Raji (cell line): ENCODE data around the gene PLEKHA6.

Experiments
- POLR2A ChIP-seq: IDR thresholded peaks from 2 replicates; pipeline ENCODE4 v1.6.1; 2011; ENCODE audit warnings: low read depth, low read length, control low read depth; ENCODE audit not compliant: insufficient read depth

The PLEKHA6 gene

GRCh38 chr1:204362984-204363334 is 3.2 kb upstream of the PLEKHA6 start:
- no peak for TF ChIP-seq POLR2A

DNA sequence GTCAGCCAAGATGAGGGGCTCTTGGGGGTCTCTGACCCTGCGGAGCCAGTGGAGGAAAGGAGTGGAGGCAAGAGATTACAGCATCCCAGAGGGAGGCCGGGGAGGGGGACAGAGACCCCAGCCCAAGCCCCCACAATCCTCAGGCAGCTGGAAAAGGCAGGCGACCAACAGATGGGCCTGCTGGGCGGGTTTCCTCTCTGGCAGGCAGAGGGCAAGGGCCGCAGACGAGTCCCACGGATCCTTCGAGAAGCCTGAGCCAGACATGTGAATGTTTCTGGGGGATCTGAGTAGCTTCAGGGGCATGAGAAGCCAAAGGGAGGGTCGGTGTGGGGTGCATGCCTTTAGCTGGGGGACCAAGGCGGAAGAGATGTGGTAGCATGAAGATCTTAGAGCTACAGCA is 2.1 kb upstream of the PLEKHA6 start:
- no peak for TF ChIP-seq POLR2A

DNA sequence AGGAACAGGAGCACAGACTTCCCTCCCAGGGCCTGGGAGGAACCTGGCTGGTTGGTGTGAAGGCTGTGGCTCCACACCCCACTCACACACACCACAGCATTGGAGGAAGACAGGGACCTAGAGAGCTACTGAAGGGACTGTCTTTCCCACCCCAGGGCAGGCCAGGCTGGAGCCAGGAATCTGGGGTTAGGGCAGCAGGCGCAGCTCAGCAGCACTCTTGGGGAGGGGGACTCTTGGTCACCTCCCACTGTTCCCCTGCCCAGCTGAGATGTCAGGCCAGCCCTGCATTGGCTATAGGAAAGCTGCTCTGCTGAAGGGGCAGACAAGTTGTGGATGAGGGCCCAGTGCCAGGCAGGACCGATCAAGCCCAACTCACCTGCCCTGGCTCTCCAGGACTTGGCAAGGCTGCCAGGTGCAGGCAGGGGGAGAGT is 1.6 kb upstream of the PLEKHA6 start:
- no peak for TF ChIP-seq POLR2A

GRCh38 chr1:204360314-204360713 is 585 bp upstream of the PLEKHA6 start:
- TF ChIP-seq POLR2A = no peak

GRCh38 chr1:204359131-204359473 is 627 bp downstream of the PLEKHA6 start:
- TF ChIP-seq POLR2A = no peak

DNA sequence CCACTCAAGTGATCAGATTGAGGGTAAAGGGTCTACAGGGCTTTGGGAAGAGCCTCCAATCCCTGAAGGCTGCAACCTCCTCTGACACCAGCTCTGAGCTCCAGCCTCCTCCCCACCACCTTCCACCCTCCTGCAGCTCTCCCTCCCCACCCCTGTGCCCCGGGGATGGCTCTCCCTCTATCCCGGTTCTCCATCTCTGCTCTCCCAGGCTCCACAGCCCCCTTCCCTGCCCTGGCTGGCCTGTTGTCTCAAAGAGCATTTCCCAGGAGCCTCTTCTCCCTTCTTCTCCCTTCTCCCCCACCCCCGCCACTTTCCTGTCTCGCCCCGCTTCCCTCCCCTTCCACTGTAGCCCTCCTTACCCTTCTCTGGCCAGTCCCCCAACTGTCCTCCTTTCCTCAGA is 1.1 kb downstream of the PLEKHA6 start:
- no peak for TF ChIP-seq POLR2A

GRCh38 chr1:204357551-204358490 is 1.9 kb downstream of the PLEKHA6 start:
- no peak for TF ChIP-seq POLR2A

GRCh38 chr1:204356997-204357396 is 2.7 kb downstream of the PLEKHA6 start:
- TF ChIP-seq POLR2A = no peak

DNA sequence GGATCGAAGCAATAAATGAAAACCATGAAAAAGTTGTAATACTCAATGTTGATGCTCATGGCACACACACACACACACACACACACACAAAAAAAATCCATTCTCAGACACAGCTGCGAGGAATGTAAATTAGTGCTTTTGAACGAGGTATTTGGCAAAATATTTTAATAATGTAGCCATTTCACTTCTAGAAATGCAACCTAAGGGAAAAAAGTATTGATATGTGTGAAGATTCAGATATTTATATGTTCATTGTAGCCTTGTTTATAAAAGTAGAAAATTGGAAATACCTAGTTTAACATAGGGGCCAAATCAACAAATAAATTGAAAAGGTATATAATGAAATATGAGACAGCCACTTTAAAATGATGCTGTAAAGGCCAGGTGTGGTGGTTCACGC is 3.8 kb downstream of the PLEKHA6 start:
- no peak for TF ChIP-seq POLR2A

DNA sequence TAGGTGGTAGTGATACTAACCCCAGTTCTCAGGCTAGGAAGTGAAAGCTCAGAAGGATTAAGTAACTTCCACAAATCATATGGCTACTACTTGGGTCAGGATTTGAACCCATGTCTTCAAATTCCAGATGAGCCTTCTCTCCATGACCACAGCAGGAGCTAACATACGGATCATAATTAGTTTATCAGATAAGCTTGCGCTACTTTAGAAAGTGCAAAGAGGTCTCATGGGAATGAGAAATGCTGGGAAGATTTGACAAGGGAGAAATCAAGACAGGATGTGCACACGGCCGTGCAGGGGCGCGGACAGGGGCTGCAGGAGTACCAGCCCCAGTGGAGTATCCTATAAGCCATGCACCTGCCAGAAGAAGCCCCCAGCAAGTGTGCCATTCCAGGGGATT is 5.2 kb downstream of the PLEKHA6 start:
- no peak for TF ChIP-seq POLR2A

- TF ChIP-seq POLR2A = no peak
Observed at GRCh38 chr1:204353213-204353910, 6.4 kb downstream of the PLEKHA6 start.

DNA sequence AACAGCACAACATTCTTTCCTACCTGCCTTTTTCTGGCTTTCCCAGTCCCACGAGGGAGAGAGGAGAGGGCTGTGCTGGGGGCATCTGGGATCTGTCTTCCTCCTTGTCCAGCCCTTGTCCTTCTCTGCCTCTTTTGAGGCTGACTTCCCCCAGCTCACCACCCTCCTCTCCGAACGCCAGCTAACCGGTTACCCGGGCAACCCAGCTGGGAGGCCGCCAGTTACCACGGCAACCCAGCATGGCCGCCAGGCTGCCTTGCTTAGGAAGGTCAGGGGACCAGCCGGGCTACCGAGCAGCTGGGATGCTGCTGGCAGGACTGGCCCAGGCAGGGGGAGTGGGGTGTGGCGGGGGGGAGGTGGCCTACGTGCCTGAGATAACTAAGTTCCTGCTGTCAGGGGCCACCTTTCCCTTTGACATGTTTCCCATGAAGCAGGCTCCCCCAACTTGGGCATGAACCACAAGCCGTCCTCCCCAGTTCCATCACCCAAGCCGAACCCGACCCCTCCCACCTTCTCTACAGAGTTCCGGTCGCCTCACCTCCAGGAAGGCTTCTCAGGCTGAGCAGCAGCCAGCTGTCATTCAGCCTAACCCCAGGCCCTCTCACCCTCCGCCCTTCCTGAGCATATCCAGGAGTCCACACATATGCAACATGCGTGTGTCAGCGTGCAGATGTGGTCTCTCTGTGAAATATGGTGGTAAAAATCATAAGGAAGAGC is 8.7 kb downstream of the PLEKHA6 start:
- no peak for TF ChIP-seq POLR2A

GRCh38 chr1:204350312-204350711 is 9.4 kb downstream of the PLEKHA6 start:
- no peak for TF ChIP-seq POLR2A

DNA sequence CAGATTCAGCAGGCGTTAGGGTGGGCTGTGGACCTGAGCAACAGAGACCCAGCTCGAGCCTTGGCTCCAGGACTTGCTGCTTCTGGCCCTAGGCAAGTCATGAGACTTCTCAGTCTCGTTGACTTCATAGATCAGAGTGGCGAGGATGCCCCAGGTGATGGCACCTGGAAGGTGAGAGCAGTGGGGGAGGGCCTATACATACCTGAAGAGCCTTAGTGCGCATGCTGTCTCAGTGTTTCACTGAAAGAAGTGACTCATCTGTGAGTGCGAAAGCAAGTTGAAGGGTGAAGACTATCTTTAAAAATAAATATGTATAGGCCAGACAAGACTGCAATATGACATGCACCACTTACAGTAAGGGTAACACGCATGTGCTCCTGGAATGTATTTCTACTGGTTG is 10.1 kb downstream of the PLEKHA6 start:
- TF ChIP-seq POLR2A = no peak

GRCh38 chr1:204348722-204349121 is 11.0 kb downstream of the PLEKHA6 start:
- no peak for TF ChIP-seq POLR2A

- TF ChIP-seq POLR2A = no peak
Observed at GRCh38 chr1:204348242-204348641, 11.5 kb downstream of the PLEKHA6 start.
